HEK293 (cell line): Measurements from ENCODE around the gene CABLES2.

Experiments
- GFI1B ChIP-seq: fragments of 450-650 bp; formaldehyde crosslinking; IDR thresholded peaks from 2 replicates; pipeline ENCODE4 v1.5.1; 2016; ENCODE audit warnings: missing biosample characterization, missing genetic modification characterization
- YY1 ChIP-seq: fragments of 450-650 bp; formaldehyde crosslinking; IDR thresholded peaks from 2 replicates; pipeline ENCODE4 v1.5.1; 2018; ENCODE audit warnings: missing biosample characterization, missing genetic modification characterization
- ZBTB1 ChIP-seq: fragments of 450-650 bp; formaldehyde crosslinking; IDR thresholded peaks from 2 replicates; pipeline ENCODE4 v1.5.1; 2016; ENCODE audit warnings: missing biosample characterization, missing genetic modification characterization
- ZEB2 ChIP-seq: fragments of 450-650 bp; formaldehyde crosslinking; IDR thresholded peaks from 2 replicates; pipeline ENCODE4 v1.5.1; 2016; ENCODE audit warnings: missing biosample characterization, missing genetic modification characterization
- ZFP37 ChIP-seq: fragments of 450-650 bp; formaldehyde crosslinking; IDR thresholded peaks from 2 replicates; pipeline ENCODE4 v1.5.1; 2016; ENCODE audit warnings: missing biosample characterization, missing genetic modification characterization
- ZNF16 ChIP-seq: fragments of 450-650 bp; formaldehyde crosslinking; IDR thresholded peaks from 2 replicates; pipeline ENCODE4 v1.5.1; 2016; ENCODE audit warnings: low read depth, missing biosample characterization, missing genetic modification characterization
- ZNF2 ChIP-seq: fragments of 450-650 bp; formaldehyde crosslinking; IDR thresholded peaks from 2 replicates; pipeline ENCODE4 v1.5.1; 2016; ENCODE audit warnings: missing biosample characterization, missing genetic modification characterization
- ZNF23 ChIP-seq: fragments of 450-650 bp; formaldehyde crosslinking; IDR thresholded peaks from 2 replicates; pipeline ENCODE4 v1.5.1; 2016; ENCODE audit warnings: missing biosample characterization, missing genetic modification characterization, borderline replicate concordance
- ZNF366 ChIP-seq: fragments of 450-650 bp; formaldehyde crosslinking; conservative IDR thresholded peaks from 2 replicates; pipeline ENCODE4 v1.5.1; 2016; ENCODE audit warnings: missing biosample characterization, missing genetic modification characterization
- ZNF654 ChIP-seq: fragments of 450-650 bp; formaldehyde crosslinking; IDR thresholded peaks from 2 replicates; pipeline ENCODE4 v1.5.1; 2016; ENCODE audit warnings: low read depth, missing biosample characterization, missing genetic modification characterization
- ZNF768 ChIP-seq: fragments of 450-650 bp; formaldehyde crosslinking; IDR thresholded peaks from 2 replicates; pipeline ENCODE4 v1.5.1; 2018; ENCODE audit warnings: missing biosample characterization, mild to moderate bottlenecking, missing genetic modification characterization
- TF ChIP-seq, protein P1 (sequence below): fragments of 450-650 bp; formaldehyde crosslinking; IDR thresholded peaks from 2 replicates; pipeline ENCODE4 v1.5.1; 2016; ENCODE audit warnings: missing biosample characterization, missing genetic modification characterization
- TF ChIP-seq, protein P2 (sequence below): fragments of 450-650 bp; formaldehyde crosslinking; IDR thresholded peaks from 2 replicates; pipeline ENCODE4 v1.5.1; 2016; ENCODE audit warnings: missing biosample characterization, missing genetic modification characterization, borderline replicate concordance

- TF ChIP-seq ZNF16 (no peak), YY1 (tag by site-specific recombination) (no peak), ZBTB1 (no peak), ZNF768 (tag by site-specific recombination) (no peak), ZEB2 (no peak), ZNF366 (tag by site-specific recombination) (no peak), ZNF2 (no peak), ZFP37 (no peak), ZNF654 (tag by site-specific recombination) (no peak), ZNF23 (tag by site-specific recombination) (no peak), GFI1B (tag by site-specific recombination) (no peak)
- TF ChIP-seq, protein P1, sequence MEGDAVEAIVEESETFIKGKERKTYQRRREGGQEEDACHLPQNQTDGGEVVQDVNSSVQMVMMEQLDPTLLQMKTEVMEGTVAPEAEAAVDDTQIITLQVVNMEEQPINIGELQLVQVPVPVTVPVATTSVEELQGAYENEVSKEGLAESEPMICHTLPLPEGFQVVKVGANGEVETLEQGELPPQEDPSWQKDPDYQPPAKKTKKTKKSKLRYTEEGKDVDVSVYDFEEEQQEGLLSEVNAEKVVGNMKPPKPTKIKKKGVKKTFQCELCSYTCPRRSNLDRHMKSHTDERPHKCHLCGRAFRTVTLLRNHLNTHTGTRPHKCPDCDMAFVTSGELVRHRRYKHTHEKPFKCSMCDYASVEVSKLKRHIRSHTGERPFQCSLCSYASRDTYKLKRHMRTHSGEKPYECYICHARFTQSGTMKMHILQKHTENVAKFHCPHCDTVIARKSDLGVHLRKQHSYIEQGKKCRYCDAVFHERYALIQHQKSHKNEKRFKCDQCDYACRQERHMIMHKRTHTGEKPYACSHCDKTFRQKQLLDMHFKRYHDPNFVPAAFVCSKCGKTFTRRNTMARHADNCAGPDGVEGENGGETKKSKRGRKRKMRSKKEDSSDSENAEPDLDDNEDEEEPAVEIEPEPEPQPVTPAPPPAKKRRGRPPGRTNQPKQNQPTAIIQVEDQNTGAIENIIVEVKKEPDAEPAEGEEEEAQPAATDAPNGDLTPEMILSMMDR (tag by site-specific recombination): no peak
- TF ChIP-seq, protein P2, sequence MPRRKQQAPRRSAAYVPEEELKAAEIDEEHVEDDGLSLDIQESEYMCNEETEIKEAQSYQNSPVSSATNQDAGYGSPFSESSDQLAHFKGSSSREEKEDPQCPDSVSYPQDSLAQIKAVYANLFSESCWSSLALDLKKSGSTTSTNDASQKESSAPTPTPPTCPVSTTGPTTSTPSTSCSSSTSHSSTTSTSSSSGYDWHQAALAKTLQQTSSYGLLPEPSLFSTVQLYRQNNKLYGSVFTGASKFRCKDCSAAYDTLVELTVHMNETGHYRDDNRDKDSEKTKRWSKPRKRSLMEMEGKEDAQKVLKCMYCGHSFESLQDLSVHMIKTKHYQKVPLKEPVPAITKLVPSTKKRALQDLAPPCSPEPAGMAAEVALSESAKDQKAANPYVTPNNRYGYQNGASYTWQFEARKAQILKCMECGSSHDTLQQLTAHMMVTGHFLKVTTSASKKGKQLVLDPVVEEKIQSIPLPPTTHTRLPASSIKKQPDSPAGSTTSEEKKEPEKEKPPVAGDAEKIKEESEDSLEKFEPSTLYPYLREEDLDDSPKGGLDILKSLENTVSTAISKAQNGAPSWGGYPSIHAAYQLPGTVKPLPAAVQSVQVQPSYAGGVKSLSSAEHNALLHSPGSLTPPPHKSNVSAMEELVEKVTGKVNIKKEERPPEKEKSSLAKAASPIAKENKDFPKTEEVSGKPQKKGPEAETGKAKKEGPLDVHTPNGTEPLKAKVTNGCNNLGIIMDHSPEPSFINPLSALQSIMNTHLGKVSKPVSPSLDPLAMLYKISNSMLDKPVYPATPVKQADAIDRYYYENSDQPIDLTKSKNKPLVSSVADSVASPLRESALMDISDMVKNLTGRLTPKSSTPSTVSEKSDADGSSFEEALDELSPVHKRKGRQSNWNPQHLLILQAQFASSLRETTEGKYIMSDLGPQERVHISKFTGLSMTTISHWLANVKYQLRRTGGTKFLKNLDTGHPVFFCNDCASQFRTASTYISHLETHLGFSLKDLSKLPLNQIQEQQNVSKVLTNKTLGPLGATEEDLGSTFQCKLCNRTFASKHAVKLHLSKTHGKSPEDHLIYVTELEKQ: no peak
Measured at GRCh38 chr20:62364911-62365736, 42.0 kb downstream of the CABLES2 start.
